Right lobe of liver (tissue), 6 donors: ENCODE data around the gene TSPAN18. TPM values are rescaled to one million over a fixed set of nuclear protein-coding genes. Genes with fewer than 3 reads are reported as not detected.

Source experiments
- ATAC-seq, 4 donors: fragments of 200-7000 bp; cut with Tn5 transposase; one replicate each; pipeline ENCODE4 v1.9.1; 2020; ENCODE audit warnings: mild to moderate bottlenecking in 4 of 4, moderate library complexity in 4 of 4
- DNase-seq, 3 donors: peaks; one replicate each; pipeline ENCODE4 v3.0.0-alpha.2; 2020
- H3K27ac ChIP-seq, 3 donors: fragments of 200-600 bp; one replicate each; pipeline ENCODE4 v1.8.0; 2022
- H3K27me3 ChIP-seq, 2 donors: fragments of 200-600 bp; one replicate each; pipeline ENCODE4 v1.8.0; 2022
- H3K36me3 ChIP-seq, 4 donors: fragments of 200-600 bp; sonication (generic) in 1 of 4; one replicate each; pipeline versions ENCODE4 v1.5.1 to v1.8.0; 2017 to 2022; ENCODE audit warnings: control low read depth in 1 of 4
- H3K4me1 ChIP-seq, 4 donors: fragments of 200-600 bp; sonication (generic) in 1 of 4; one replicate each; pipeline versions ENCODE4 v1.5.1 to v1.8.0; 2017 to 2022; ENCODE audit warnings: control low read depth in 1 of 4
- H3K4me3 ChIP-seq, 3 donors: fragments of 200-600 bp; one replicate each; pipeline ENCODE4 v1.8.0; 2022
- H3K9me3 ChIP-seq, 4 donors: fragments of 200-600 bp; sonication (generic) in 1 of 4; one replicate each; pipeline versions ENCODE4 v1.5.1 to v1.8.0; 2017 to 2022; ENCODE audit warnings: control low read depth in 1 of 4
- CTCF ChIP-seq, 4 donors: fragments of 200-600 bp in 3 of 4; fragments of 450-650 bp in 1 of 4; IDR thresholded peaks; one replicate each; pipeline versions ENCODE4 v1.5.1 to v1.8.0; 2016 to 2022; ENCODE audit warnings: antibody characterized with exemption in 4 of 4, mild to moderate bottlenecking in 2 of 4
- POLR2A ChIP-seq: fragments of 450-650 bp; IDR thresholded peaks from one replicate; pipeline ENCODE4 v1.6.1; 2017; ENCODE audit warnings: antibody characterized with exemption, mild to moderate bottlenecking
- WGBS: methylation state at CpG from one replicate; pipeline ENCODE4 v1.1.6; 2018; ENCODE audit warnings: low coverage, low lambda C conversion rate; ENCODE audit not compliant: insufficient coverage; ENCODE audit errors: missing lambda C conversion rate; 5-methylcytosine and 5-hydroxymethylcytosine counted together
- intact Hi-C, 2 donors: fragments of 100-400 bp; cut with DNase I; formaldehyde crosslinking; loops; one replicate each; pipeline versions ENCODE4 v1.11.2 to v1.14.1; 2022
- total RNA-seq, 6 experiments: library from RNA; depleted of rRNA in 2 of 6; stranded (reverse); fragments of >200 nt in 2 of 6; fragmentation: NEBNext Ultra II Directional in 3 of 6; extraction: Animal tissue kit (Norgen Biotek cat#: 25700) in 3 of 6; gene quantifications; one replicate each; pipeline versions ENCODE4 v1.1.0 to v1.2.4, GENCODE V29; 2016 to 2023
- donor health status: DM: no; HTN: yes; CAD: no.
- donor health status: DM: no; HTN: no; CAD: no.
- donor health status: DM: no; HTN: no; CAD: no.
- donor health status: DM: no; HTN: yes; CAD: no.
- donor health status: DM: no; HTN: yes; CAD: no.

Gene TSPAN18
- total RNA-seq, 6 experiments from 2014 or later = 3.4 to 10.6 (median 5.3) TPM

GRCh38 chr11:44763121-44763820 is 36.5 kb downstream of the TSPAN18 start:
- ATAC-seq (no peak), DNase-seq (peak in 1 of 3 donors; percentile 1)
- Histone ChIP-seq H3K27me3 (no peaks in the 10 kb centered on the region), H3K27ac (no peak overlapping the region), H3K4me3 (no peak overlapping the region), H3K36me3 (no peaks in the 10 kb centered on the region), H3K4me1 (no peaks in the 10 kb centered on the region), H3K9me3 (no peaks in the 10 kb centered on the region)
- intact Hi-C loops = no loop called here
- TF ChIP-seq POLR2A (no peak), CTCF (IDR thresholded peaks at IDR 0.05) (no peak)
- WGBS = 54% methylated on average over 5 of the region's 5 CpGs

- TF ChIP-seq CTCF (IDR thresholded peaks at IDR 0.05) (no peak), POLR2A (no peak)
- Histone ChIP-seq H3K36me3 (no peaks in the 10 kb centered on the region), H3K27ac (no peak overlapping the region), H3K4me1 (no peaks in the 10 kb centered on the region), H3K9me3 (no peaks in the 10 kb centered on the region), H3K4me3 (no peak overlapping the region), H3K27me3 (no peaks in the 10 kb centered on the region)
- DNase-seq = no peak
- ATAC-seq = no peak
- WGBS = 90% methylated on average over 4 of the region's 4 CpGs
- intact Hi-C loops = no loop called here
Observed at GRCh38 chr11:44764583-44764982, 37.8 kb downstream of the TSPAN18 start.

- no peaks in the 10 kb centered on the region for H3K27me3 ChIP-seq
- no peaks in the 10 kb centered on the region for H3K4me1 ChIP-seq
- intact Hi-C loops = no loop called here
- no peak for TF ChIP-seq CTCF (IDR thresholded peaks at IDR 0.05)
- TF ChIP-seq POLR2A = no peak
- H3K4me3 ChIP-seq = no peak overlapping the region
- WGBS = 80% methylated on average over 2 of the region's 8 CpGs
- no peaks in the 10 kb centered on the region for H3K36me3 ChIP-seq
- no peak for ATAC-seq
- no peak for DNase-seq
- H3K9me3 ChIP-seq = no peaks in the 10 kb centered on the region
- H3K27ac ChIP-seq = no peak overlapping the region
Observed at GRCh38 chr11:44765026-44765595, 38.3 kb downstream of the TSPAN18 start.

- H3K36me3 ChIP-seq = no peaks in the 10 kb centered on the region
- H3K27ac ChIP-seq = peak overlapping the region in 1 of 3 donors; percentile 24
- H3K4me3 ChIP-seq = no peak overlapping the region
- DNase-seq (no peak), ATAC-seq (no peak)
- no peaks in the 10 kb centered on the region for H3K4me1 ChIP-seq
- WGBS = 86% methylated on average over 1 of the region's 3 CpGs
- TF ChIP-seq CTCF (IDR thresholded peaks at IDR 0.05) (no peak), POLR2A (no peak)
- intact Hi-C loops = no loop called here
- H3K27me3 ChIP-seq = no peaks in the 10 kb centered on the region
- no peaks in the 10 kb centered on the region for H3K9me3 ChIP-seq
Observed at GRCh38 chr11:44765676-44766075, 38.9 kb downstream of the TSPAN18 start.
